Fibroblast of the conjunctiva (primary cell): ENCODE measurements around the gene TMEM187.

Source experiments
- DNase-seq: peaks from one replicate; pipeline ENCODE4 v3.0.0-alpha.2; 2010; ENCODE audit warnings: low read depth

Gene TMEM187

DNA sequence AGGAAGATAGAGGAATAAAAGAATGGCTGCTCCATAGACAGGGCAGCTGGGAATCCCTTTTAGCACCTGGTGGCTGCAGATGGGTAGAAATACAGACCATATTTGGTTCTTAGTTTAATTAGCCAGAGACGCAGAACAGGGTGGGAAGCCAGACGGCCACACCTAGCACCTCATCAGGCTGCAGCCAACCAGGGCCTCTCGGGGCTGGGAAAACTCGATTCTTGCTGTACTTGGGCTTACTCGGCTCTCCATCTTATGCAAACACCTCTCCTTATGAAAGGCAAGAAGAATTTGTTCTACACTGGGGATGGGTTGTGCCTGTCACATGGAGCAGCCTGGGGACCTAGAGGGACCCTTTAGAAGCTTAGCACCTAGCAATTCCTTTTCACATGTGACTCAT lies 27.5 kb downstream of the TMEM187 start:
- DNase-seq, result no peak

GRCh38 chrX:154002215-154002719 lies 29.7 kb downstream of the TMEM187 start:
- DNase-seq, result peak; percentile 49

DNA sequence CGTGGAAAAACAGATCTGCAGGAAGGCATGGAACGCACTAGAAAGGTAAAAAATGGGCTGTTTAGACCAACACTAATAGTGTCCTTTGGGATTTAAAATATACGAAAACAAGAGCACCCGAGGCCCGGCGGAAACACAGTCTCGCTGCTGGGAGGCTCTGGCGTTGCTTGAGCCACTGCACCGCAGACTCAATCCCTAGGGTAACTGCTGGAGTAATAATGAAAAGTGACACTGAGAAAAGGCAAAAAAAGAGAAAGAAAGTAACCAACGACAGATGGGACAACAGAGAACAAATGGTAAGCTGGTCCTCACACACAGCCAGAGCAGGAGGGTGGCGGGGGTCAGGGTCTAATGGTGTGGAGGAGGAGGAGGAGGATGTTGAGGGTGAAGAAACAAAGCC lies 31.8 kb downstream of the TMEM187 start:
- no peak for DNase-seq

DNA sequence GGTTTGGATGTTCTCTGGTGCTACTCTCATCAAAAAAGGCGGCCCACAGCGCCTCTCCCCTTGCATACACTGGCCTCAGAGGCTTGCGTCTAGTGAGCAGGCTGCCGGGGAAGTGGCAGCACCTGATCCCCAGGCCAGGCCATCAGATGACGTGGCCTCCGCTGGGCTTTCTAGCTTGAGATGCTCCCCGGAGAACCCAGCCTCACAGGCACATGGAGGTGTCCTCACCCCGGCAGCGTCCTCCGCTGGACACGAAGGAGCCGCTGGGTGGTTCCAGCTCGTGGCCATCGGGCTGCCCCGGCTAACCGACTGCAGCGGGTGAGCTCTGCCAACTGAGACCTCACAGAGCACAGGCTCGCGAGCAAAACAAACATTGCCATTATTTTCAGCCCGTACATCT lies 34.4 kb downstream of the TMEM187 start:
- no peak for DNase-seq

DNA sequence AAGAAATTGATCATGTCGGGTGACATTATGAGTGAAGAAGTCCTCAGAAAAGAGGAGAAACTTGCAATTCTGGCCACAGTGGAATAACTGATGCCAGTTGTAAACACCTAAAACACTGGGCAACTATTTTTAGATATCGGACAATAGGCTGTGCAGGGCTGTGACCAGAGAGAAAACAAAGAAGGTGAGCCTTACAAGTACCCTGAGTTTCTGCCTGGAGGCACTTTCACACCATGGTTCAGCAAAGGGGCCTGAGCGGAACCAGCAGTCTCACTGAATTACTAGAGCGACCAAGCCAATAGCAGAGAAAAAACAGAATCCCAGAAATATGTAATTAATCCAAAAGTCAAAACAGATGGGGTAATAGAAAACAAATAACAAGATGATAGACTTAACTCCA lies 36.0 kb downstream of the TMEM187 start:
- DNase-seq, result no peak

- DNase-seq, result no peak
Measured at GRCh38 chrX:154010330-154011087, 38.0 kb downstream of the TMEM187 start.

DNA sequence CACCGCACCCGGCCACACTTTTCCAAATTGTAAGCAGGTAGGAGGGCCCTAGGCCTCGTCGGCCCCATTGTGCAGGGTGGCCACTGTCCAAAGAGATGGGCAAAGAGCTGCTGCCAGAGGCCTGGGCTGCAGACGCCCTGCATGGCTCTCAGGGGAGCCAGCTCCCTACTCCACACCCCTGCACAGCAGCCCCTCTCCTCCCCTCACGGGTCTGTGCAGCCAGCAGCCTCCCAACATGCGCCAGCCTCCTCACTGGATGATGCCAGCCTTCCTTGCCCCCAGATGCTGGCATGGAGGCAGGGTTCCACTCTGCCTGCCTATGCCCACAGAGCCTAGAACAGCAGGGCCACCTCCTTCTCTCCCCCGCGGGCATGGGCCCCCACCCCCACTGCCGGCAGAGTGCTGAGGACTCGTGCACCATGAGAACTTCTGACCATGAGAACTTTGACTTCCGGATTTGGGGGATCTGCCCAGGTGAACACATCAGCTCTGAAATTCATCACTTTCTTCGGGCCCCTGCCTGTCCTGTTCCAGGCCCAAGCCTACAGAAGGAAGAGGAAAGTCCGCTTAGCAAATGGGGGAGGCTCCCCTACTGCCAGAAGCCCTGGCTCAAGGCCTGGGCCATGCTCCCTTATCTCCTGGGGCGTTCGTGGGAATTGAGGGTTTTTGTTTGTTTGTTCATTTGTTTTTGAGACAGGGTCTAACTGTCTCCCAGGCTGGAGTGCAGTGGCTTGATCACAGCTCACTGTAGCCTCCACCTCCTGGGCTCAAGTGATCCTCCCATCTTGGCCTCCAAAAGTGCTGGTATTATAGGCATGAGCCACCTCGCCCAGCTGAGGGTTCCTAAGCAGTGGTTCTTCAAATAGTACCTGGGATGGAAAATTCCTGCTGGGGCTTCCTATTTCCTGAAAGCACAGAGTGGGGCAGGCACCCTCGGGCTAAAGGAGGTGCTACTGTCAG lies 39.1 kb downstream of the TMEM187 start:
- no peak for DNase-seq

GRCh38 chrX:154012336-154012991 lies 39.9 kb downstream of the TMEM187 start:
- no peak for DNase-seq

DNA sequence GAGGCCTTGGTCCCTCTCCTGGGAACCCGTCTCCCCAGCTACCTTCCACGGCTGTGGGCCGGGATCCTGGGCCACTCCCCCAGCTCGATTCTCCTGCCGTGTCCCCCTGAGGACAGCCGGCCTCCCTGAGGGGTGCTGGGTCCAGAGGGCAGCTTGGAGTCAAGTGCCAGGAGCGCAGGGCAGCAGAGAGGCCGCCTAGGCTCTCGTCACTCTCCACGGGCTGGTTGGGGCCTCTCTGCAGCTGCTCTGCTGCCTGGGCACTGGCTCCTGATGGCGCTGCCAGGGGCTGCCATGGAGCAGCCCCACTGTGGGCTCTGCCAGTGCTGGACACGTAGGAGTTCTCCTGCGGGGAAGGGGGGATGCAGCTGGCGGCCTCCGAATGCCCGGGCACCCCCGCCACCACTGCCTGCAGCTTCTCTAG lies 40.5 kb downstream of the TMEM187 start:
- no peak for DNase-seq

- DNase-seq, result no peak
Measured at GRCh38 chrX:154013614-154014360, 41.2 kb downstream of the TMEM187 start.

DNA sequence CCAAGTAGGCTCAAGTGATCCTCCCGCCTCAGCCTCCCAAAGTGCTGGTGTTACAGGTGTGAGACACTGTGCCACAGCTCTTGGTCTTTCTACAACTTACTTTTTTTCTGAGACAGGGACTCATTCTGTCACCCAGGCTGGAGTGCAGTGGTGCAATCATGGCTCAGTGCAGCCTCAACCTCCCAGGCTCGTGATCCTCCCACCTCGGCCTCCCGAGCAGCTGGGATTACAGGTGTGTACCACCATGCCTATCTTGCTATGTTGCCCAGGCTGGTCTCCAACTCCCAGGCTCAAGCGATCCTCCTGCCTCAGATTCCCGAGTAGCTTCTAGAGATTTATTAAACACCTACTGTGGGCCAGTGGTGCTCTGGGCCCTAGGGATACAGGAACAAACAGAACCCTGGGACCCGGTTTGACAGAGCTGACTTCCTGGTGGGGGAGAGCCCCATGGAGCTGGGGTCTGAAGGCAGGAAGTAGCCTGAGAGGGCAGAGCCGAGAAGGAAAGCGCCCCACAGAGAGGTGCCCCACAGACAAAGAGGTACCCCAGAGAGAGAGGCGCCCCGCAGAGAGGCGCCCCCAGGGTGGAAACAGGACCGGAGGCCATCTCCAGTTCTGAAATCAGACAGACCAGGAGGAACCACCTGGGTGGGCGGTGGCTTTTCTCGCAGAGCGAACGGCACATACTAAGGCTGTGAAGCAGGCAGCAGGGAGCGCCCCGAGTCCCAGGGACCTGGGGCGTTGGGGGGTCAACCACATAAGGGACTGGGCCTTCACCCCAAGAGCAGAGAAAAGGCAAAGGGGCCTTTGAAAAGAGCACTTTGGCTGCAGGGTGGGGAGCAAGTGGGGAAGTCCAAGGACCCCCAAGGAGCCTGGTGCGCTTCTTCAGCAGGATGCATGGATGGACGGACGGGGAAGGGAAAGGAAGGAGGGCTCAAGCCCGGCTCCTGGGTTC lies 42.2 kb downstream of the TMEM187 start:
- no peak for DNase-seq

GRCh38 chrX:154015581-154016264 lies 43.2 kb downstream of the TMEM187 start:
- no peak for DNase-seq

GRCh38 chrX:154016366-154017076 lies 44.0 kb downstream of the TMEM187 start:
- DNase-seq, result no peak

DNA sequence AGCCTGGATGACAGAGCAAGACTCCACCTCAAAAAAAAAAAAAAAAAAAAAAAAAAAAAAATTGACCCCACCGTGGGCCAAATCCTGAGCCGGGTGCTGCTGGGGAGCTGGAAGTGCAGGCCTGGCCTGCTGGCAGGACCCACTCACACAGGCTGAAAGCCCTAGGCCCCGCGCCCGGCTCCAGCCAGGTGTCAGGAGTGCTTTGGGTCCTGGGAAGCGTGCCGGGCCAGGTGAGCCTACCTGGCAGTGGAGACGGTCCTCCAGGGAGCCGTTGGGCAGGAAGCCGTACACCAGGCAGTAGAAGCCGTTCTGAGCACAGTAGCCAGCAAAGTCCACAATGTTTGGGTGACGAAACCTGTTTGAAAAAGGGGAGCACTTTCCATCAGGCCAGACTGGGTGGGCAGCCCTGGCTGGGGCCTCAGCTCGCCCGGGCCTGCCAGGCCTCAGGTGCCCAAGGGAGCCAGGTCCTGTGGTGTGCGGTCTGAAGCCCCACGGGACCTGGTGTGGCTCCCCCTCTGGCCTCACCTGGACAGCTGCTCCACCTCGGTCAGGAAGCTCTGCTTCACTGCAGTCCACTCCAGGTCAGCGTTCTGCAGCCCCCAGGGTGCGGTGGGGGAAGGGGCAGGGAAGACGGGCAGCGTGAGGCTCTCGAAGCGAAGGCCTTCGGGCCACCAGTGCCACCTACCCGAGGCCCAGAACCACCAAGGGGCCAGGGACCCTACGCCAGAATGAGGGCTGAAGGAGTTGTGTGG lies 45.4 kb downstream of the TMEM187 start:
- no peak for DNase-seq

- no peak for DNase-seq
Measured at GRCh38 chrX:154018518-154019060, 46.0 kb downstream of the TMEM187 start.

DNA sequence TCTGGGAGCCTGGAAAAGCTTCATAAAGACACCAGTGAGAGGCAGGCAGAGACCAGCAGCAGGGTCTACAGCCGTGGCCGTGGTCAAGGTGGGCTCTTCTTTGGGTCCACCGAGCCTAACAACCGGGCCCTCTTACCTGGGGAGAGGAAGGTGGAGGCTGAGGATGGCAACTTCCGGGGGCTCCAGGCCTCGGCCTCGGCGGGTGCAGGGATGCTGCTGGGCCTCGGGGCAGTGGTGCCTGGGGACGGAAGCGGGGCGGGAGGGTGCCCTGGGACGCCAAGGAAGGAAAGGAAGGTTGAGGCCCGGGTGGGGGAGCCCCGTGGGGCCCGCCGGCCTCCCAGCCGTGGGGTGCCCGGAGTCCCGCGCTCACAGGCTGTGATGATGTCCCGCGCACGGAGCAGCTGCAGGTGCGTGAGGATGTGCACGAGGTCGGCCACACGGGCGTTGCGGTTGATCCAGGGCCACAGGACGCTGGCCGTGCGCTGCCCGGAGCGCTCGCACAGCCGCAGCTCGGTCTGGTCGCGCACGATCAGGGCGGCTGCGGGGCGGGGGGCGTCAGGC lies 46.6 kb downstream of the TMEM187 start:
- no peak for DNase-seq

DNA sequence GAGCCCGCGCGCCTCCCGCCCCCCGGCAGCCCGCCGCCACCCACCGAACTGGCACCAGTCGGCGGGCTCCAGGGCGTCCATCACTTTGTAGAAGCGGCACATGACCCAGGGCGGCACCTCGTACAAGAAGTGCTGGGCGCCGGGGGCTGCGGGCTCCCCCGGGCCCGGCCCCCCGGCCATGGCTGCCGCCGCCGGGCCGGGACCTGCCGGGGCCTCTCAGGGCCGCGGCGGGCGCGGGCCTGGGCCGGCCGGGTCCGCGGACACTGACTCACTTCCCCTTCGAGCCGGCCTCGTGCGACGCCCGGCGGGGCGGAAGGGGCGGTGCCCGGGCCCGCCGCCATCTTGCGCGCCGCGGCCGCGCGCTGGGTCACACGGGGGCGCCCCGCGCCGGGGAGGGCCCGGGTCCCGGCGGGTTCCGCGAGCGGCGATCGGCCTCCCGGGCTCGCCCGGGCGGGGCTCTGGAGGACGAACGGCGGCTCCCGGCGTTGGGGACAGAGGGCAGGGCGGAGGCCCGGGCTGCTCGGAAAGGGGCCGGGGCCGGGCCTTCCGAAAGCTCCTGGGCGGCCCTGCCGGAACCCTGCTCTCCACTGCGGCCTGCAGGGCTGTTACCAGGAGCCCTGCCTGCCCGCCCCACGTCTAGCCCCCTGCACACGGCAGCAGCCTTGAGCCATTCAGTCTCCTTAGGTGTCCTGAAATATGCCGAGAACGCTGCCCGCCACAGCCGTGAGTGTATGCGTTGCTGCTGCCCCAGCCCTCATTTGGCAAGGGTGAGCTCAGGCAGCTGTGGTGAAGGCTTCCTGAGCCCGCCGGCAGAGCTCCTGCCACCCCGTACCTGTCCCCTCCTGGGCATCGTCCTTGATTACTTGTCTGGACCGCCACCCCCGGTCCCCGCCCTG lies 47.3 kb downstream of the TMEM187 start, which contains the start of gene IRAK1:
IRAK1 (minus strand) TSS at position 270 of the 896 bp plus-strand sequence; CDS start at position 180, 90 bp downstream.
- no peak for DNase-seq
